Measurements from ENCODE around the gene FAM174B.

- TF ChIP-seq CTCF (conservative IDR thresholded peaks at IDR 0.05; ENCODE audit: low read length) (peak; percentile 66), EZH2phosphoT487 (IDR thresholded peaks at IDR 0.05; ENCODE audit: borderline replicate concordance) (no peak)
Measured at GRCh38 chr15:92693691-92694331, 38.2 kb upstream of the FAM174B start.
